Activated CD8-positive, alpha-beta memory T cell treated with anti-CD3 and anti-CD28 coated beads, Interleukin-2, amount 50 U/mL, for 24 hours (primary cell): Measurements from ENCODE around the gene MXI1.
A peak's percentile ranks its signal among the peaks of the same experiment; 100 is the strongest.

Source experiments
- DNase-seq: peaks from one replicate; pipeline ENCODE4 v3.0.0-alpha.2; 2020; ENCODE audit errors: extremely low read depth

Gene MXI1

GRCh38 chr10:110215286-110216170 is 8.1 kb downstream of the MXI1 start:
- DNase-seq, result no peak

- no peak for DNase-seq
Observed at GRCh38 chr10:110216240-110216639, 8.8 kb downstream of the MXI1 start.

GRCh38 chr10:110216942-110217661 is 9.7 kb downstream of the MXI1 start:
- no peak for DNase-seq

DNA sequence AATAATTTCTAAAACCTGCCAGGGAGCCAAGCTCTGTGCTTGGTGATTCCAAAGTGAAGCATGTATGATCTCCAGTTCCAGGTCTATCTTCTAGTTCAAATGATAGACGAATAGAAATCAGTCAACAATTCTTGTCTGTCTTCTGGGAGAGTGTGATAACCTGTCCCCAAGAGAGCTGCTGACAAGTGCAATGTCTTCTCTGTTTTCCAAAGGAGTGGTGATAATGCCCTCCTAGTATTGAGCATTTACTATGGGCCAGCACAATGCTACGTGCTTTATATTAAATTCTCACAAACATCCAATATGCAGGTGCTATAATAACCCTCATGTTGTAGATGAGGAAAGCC is 10.2 kb downstream of the MXI1 start:
- no peak for DNase-seq

GRCh38 chr10:110218632-110219031 is 11.2 kb downstream of the MXI1 start:
- DNase-seq, result no peak

DNA sequence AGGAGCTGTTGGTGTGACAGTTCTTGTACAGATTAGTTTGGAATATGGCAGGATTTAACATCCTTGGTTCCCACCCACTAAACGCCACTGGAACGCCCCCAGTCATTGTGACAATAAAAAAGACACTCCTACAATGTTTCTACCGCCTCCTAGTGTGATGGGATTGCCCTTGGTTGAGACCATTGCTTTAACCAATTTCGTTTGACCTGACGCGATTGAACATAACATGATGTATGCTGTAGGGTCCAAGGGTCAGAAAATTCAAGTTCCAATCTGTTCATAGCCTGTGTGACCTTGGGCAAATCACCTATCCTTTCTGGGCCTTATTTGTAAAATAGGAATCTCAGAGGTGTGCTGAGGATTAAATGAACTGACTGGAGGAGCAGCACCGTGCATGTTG is 12.5 kb downstream of the MXI1 start:
- no peak for DNase-seq

DNA sequence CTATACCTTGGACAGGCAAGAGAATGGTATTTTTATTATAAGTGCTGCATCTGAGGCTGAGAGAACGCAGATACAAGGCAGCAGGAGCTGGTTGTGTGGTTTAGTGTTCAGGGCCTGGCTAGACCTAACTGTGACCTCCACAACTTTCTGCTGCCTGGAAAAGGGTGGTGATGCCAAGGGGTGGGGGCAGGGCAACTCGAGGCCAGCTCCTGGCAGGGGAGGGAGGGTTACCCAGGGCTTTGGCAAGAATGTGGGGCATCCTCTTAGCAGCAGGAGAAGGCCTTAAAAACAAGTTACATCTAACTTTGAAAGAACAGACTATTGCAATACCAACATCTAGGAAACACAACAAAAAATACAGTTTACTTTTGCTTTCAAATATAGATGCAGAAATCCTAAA is 13.0 kb downstream of the MXI1 start:
- no peak for DNase-seq

GRCh38 chr10:110221044-110221720 is 13.8 kb downstream of the MXI1 start:
- DNase-seq, result no peak

- no peak for DNase-seq
Observed at GRCh38 chr10:110221721-110222261, 14.4 kb downstream of the MXI1 start.

GRCh38 chr10:110222641-110223297 is 15.4 kb downstream of the MXI1 start:
- DNase-seq, result no peak

- no peak for DNase-seq
Observed at GRCh38 chr10:110223298-110223925, 16.0 kb downstream of the MXI1 start.

GRCh38 chr10:110224992-110225391 is 17.6 kb downstream of the MXI1 start:
- no peak for DNase-seq

GRCh38 chr10:110225441-110225755 is 18.0 kb downstream of the MXI1 start:
- no peak for DNase-seq

- DNase-seq, result no peak
Observed at GRCh38 chr10:110225756-110226542, 18.5 kb downstream of the MXI1 start.

GRCh38 chr10:110226543-110226925 is 19.1 kb downstream of the MXI1 start:
- DNase-seq, result peak; percentile 73

- DNase-seq, result no peak
Observed at GRCh38 chr10:110226926-110227641, 19.7 kb downstream of the MXI1 start.

DNA sequence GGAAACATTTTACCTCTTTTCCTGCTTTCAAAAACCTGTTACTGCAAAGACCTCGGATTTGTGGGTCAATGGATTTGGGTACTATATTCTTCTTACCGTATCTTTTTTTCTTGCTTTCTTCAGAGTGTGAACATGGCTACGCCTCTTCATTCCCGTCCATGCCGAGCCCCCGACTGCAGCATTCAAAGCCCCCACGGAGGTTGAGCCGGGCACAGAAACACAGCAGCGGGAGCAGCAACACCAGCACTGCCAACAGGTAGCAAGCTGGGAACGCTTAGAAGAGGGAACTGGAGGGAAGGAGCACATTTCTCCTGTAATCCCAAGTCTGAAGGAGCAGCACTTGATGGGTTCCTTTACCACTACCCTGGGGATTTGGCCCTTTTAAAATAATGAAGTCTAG is 20.7 kb downstream of the MXI1 start:
- no peak for DNase-seq

GRCh38 chr10:110229155-110229554 is 21.8 kb downstream of the MXI1 start:
- no peak for DNase-seq

- no peak for DNase-seq
Observed at GRCh38 chr10:110233846-110234245, 26.4 kb downstream of the MXI1 start.

- no peak for DNase-seq
Observed at GRCh38 chr10:110237894-110238480, 30.6 kb downstream of the MXI1 start.
